RWPE2 (cell line): ENCODE measurements around the gene STOML1.
A peak's percentile ranks its signal among the peaks of the same experiment; 100 is the strongest.

Source experiments
- ATAC-seq: fragments of 200-7000 bp; cut with Tn5 transposase; 3 replicates; pipeline ENCODE4 v1.9.1; 2021; ENCODE audit warnings: low read depth
- DNase-seq: peaks from one replicate; pipeline ENCODE4 v3.0.0-alpha.2; 2020; ENCODE audit warnings: low spot score
- H3K27ac ChIP-seq: fragments of 450-650 bp; 2 replicates; pipeline ENCODE4 v1.5.1; 2017; ENCODE audit warnings: mild to moderate bottlenecking; ENCODE audit not compliant: poor library complexity, severe bottlenecking
- H3K27me3 ChIP-seq: fragments of 250-450 bp; sonication (Bioruptor Pico); 2 replicates; pipeline ENCODE4 v1.5.1; 2021; ENCODE audit warnings: mild to moderate bottlenecking, moderate library complexity; ENCODE audit not compliant: insufficient read depth, poor library complexity, severe bottlenecking
- H3K36me3 ChIP-seq: fragments of 250-450 bp; sonication (Bioruptor Pico); 2 replicates; pipeline ENCODE4 v1.5.1; 2020; ENCODE audit warnings: low read depth, mild to moderate bottlenecking, moderate library complexity
- H3K4me1 ChIP-seq: fragments of 250-450 bp; sonication (Bioruptor Pico); 2 replicates; pipeline ENCODE4 v1.5.1; 2021; ENCODE audit warnings: mild to moderate bottlenecking, moderate library complexity; ENCODE audit not compliant: insufficient read depth, poor library complexity, severe bottlenecking
- H3K4me3 ChIP-seq: fragments of 250-450 bp; sonication (Bioruptor Pico); 2 replicates; pipeline ENCODE4 v1.5.1; 2021; ENCODE audit warnings: mild to moderate bottlenecking, moderate library complexity; ENCODE audit not compliant: severe bottlenecking
- H3K9me3 ChIP-seq: fragments of 250-450 bp; sonication (Bioruptor Pico); 2 replicates; pipeline ENCODE4 v1.5.1; 2021; ENCODE audit warnings: mild to moderate bottlenecking, moderate library complexity; ENCODE audit not compliant: severe bottlenecking
- CTCF ChIP-seq: fragments of 450-650 bp; IDR thresholded peaks from one replicate; pipeline ENCODE4 v1.5.1; 2017; ENCODE audit warnings: mild to moderate bottlenecking, moderate library complexity; ENCODE audit not compliant: poor library complexity, severe bottlenecking

The STOML1 gene

GRCh38 chr15:73947651-73948050 is 44.4 kb downstream of the STOML1 start:
- ATAC-seq (no peak), DNase-seq (peak; percentile 72)
- no peak overlapping the region for H3K27ac ChIP-seq

GRCh38 chr15:73946795-73947370 is 45.2 kb downstream of the STOML1 start:
- TF ChIP-seq CTCF: no peak
- ATAC-seq (no peak), DNase-seq (peak; percentile 62)
- Histone ChIP-seq H3K27ac (no peak overlapping the region), H3K36me3 (no peaks in the 10 kb centered on the region), H3K4me3 (no peak overlapping the region), H3K27me3 (no peaks in the 10 kb centered on the region), H3K4me1 (peaks cover 8% of the 10 kb centered on the region), H3K9me3 (no peaks in the 10 kb centered on the region)

More at GRCh38 chr15:73947651-73948050, 44.4 kb downstream of the STOML1 start:
- no peaks in the 10 kb centered on the region for H3K36me3 ChIP-seq
- H3K4me1 ChIP-seq: peaks cover 4% of the 10 kb centered on the region
- no peaks in the 10 kb centered on the region for H3K27me3 ChIP-seq
- H3K9me3 ChIP-seq: no peaks in the 10 kb centered on the region
- H3K4me3 ChIP-seq: no peak overlapping the region
- TF ChIP-seq CTCF: no peak

GRCh38 chr15:73946046-73946721 is 45.9 kb downstream of the STOML1 start:
- ATAC-seq (no peak), DNase-seq (no peak)
- Histone ChIP-seq H3K9me3 (no peaks in the 10 kb centered on the region), H3K36me3 (no peaks in the 10 kb centered on the region), H3K4me3 (no peak overlapping the region), H3K4me1 (peaks cover 12% of the 10 kb centered on the region), H3K27ac (no peak overlapping the region), H3K27me3 (no peaks in the 10 kb centered on the region)
- TF ChIP-seq CTCF: no peak

- DNase-seq: no peak
- Histone ChIP-seq H3K36me3 (no peaks in the 10 kb centered on the region), H3K9me3 (no peaks in the 10 kb centered on the region), H3K4me3 (no peak overlapping the region), H3K27ac (no peak overlapping the region), H3K4me1 (peaks cover 16% of the 10 kb centered on the region), H3K27me3 (no peaks in the 10 kb centered on the region)
- no peak for TF ChIP-seq CTCF
- ATAC-seq: no peak
These were observed 47.0 kb downstream of the STOML1 start for GRCh38 chr15:73945130-73945508.
